ENCODE measurements around the gene MN1. TPM values are rescaled to one million over a fixed set of nuclear protein-coding genes. Genes with fewer than 3 reads are reported as not detected.

Gene MN1
- total RNA-seq, 1 donor from 2014 or later = 145 TPM

DNA sequence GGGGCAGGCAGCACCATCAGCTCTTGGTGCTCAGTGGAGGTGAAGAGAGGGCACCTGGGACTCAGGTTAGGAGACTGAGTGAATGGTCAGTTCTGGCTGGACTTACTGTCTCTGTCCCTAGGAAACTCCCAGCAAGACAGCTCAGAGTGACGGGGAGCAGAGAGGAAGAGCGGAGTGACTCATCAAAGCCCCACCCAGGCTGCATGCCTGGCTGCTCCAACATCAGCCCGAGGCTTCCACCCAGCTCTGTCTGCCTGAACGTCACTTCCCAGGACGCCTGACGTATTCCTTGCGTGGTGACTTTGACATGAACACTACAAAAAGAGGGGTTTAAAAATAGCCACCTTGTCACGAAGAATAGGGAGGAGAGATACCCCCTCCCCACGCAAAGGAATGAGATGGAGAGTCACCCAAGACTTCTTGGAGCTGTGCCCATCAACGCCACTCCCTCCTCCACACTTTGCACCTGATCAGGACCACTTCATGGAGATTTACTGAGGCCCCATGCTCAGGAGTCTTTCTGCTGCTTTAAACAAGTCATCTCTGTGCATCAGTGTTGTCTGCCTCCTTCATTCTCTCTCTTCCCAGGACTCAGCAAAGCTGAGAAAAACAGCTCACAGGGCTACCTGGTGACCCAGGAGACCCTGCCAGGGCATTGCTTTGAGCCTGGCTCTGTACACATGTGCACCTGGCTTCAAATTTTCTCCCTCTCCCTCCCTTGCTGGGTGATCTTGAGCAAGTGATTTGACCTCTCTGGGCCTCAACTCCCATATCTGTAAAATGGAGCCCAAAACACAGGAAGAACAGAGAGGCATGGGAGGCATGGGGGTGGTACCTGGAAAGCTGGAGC lies 83.1 kb downstream of the MN1 start:
- Mint-ChIP-seq H3K27me3 (ENCODE audit: unreplicated experiment) (no peaks in the 10 kb centered on the region), H3K36me3 (ENCODE audit: unreplicated experiment) (no peaks in the 10 kb centered on the region), H3K4me3 (ENCODE audit: unreplicated experiment) (no peak overlapping the region), H3K27ac (ENCODE audit: unreplicated experiment) (peak overlapping the region; percentile 97), H3K9me3 (ENCODE audit: unreplicated experiment) (no peaks in the 10 kb centered on the region), H3K4me1 (ENCODE audit: unreplicated experiment) (peaks cover 45% of the 10 kb centered on the region)
- peak; percentile 91 for DNase-seq (ENCODE audit: extremely low spot score, unreplicated experiment)
- TF ChIP-seq, protein P1, sequence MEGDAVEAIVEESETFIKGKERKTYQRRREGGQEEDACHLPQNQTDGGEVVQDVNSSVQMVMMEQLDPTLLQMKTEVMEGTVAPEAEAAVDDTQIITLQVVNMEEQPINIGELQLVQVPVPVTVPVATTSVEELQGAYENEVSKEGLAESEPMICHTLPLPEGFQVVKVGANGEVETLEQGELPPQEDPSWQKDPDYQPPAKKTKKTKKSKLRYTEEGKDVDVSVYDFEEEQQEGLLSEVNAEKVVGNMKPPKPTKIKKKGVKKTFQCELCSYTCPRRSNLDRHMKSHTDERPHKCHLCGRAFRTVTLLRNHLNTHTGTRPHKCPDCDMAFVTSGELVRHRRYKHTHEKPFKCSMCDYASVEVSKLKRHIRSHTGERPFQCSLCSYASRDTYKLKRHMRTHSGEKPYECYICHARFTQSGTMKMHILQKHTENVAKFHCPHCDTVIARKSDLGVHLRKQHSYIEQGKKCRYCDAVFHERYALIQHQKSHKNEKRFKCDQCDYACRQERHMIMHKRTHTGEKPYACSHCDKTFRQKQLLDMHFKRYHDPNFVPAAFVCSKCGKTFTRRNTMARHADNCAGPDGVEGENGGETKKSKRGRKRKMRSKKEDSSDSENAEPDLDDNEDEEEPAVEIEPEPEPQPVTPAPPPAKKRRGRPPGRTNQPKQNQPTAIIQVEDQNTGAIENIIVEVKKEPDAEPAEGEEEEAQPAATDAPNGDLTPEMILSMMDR (IDR thresholded peaks at IDR 0.05) = no peak

DNA sequence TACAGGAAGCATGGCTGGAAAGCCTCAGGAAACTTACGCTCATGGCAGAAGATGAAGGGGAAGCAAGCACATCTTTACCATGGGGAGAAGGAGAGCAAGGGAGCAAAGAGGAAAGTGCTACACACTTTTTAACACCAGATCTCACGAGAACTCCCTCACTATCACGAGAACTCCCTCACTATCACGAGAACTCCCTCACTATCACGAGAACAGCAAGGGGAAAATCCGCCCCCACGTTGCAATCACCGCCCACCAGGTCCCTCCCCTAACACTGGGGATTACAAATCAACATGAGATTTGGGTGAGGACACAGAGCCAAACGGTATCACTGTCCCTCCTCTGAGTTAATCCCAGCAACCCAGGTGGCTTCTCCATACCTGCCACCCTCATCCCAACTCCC lies 84.5 kb downstream of the MN1 start:
- H3K27me3 Mint-ChIP-seq (ENCODE audit: unreplicated experiment) = no peaks in the 10 kb centered on the region
- H3K9me3 Mint-ChIP-seq (ENCODE audit: unreplicated experiment) = no peaks in the 10 kb centered on the region
- TF ChIP-seq, protein P1 (IDR thresholded peaks at IDR 0.05) = no peak
- DNase-seq (ENCODE audit: extremely low spot score, unreplicated experiment) = no peak
- no peaks in the 10 kb centered on the region for H3K36me3 Mint-ChIP-seq (ENCODE audit: unreplicated experiment)
- H3K27ac Mint-ChIP-seq (ENCODE audit: unreplicated experiment) = peak overlapping the region; percentile 97
- H3K4me1 Mint-ChIP-seq (ENCODE audit: unreplicated experiment) = peaks cover 43% of the 10 kb centered on the region
- no peak overlapping the region for H3K4me3 Mint-ChIP-seq (ENCODE audit: unreplicated experiment)

DNA sequence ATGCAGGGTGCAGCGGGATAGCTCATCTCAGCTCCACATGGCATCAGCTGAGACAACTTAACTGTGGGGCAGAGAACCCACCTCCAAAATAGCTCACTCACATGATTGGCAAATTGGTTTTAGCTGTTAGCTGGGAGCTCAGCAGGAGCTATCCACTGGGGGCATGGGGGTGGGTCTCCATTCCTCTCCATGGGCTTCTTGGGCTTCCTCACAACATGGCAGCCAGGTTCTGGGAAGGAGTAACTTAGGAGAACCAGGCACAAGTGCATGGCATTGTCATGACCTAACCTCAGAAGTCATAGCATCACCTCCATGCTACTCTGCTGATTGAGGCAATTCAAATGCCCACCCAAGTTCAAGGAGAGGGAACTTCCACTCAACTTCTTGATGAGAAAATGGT lies 85.5 kb downstream of the MN1 start:
- DNase-seq (ENCODE audit: extremely low spot score, unreplicated experiment) = no peak
- no peak overlapping the region for H3K4me3 Mint-ChIP-seq (ENCODE audit: unreplicated experiment)
- H3K27ac Mint-ChIP-seq (ENCODE audit: unreplicated experiment) = no peak overlapping the region
- H3K27me3 Mint-ChIP-seq (ENCODE audit: unreplicated experiment) = no peaks in the 10 kb centered on the region
- peaks cover 40% of the 10 kb centered on the region for H3K4me1 Mint-ChIP-seq (ENCODE audit: unreplicated experiment)
- no peaks in the 10 kb centered on the region for H3K36me3 Mint-ChIP-seq (ENCODE audit: unreplicated experiment)
- TF ChIP-seq, protein P1 (IDR thresholded peaks at IDR 0.05) = no peak
- H3K9me3 Mint-ChIP-seq (ENCODE audit: unreplicated experiment) = no peaks in the 10 kb centered on the region

DNA sequence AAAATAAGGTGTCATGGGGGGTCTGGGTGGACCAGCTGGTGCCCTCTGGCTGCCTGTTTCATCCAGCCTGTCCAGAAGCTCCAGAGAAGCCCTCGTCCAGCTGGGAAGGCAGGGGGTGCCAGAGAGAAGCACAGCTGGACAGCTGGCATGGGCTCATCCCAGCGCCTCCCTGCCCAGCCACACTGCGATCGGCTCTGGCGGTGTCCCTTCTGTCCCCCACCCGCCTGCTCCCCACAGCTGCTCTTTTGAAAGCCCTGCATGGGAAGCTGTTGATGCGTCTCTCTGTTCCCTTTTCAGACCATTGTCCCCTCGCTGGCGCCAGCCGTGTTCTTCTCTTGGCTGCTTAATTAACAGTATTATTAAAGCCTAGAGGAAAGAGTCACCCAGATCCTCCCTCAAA lies 86.5 kb downstream of the MN1 start:
- H3K27ac Mint-ChIP-seq (ENCODE audit: unreplicated experiment) = no peak overlapping the region
- TF ChIP-seq, protein P1 (IDR thresholded peaks at IDR 0.05) = peak; percentile 38
- no peak overlapping the region for H3K4me3 Mint-ChIP-seq (ENCODE audit: unreplicated experiment)
- H3K36me3 Mint-ChIP-seq (ENCODE audit: unreplicated experiment) = no peaks in the 10 kb centered on the region
- H3K27me3 Mint-ChIP-seq (ENCODE audit: unreplicated experiment) = no peaks in the 10 kb centered on the region
- peaks cover 34% of the 10 kb centered on the region for H3K4me1 Mint-ChIP-seq (ENCODE audit: unreplicated experiment)
- H3K9me3 Mint-ChIP-seq (ENCODE audit: unreplicated experiment) = no peaks in the 10 kb centered on the region
- no peak for DNase-seq (ENCODE audit: extremely low spot score, unreplicated experiment)

DNA sequence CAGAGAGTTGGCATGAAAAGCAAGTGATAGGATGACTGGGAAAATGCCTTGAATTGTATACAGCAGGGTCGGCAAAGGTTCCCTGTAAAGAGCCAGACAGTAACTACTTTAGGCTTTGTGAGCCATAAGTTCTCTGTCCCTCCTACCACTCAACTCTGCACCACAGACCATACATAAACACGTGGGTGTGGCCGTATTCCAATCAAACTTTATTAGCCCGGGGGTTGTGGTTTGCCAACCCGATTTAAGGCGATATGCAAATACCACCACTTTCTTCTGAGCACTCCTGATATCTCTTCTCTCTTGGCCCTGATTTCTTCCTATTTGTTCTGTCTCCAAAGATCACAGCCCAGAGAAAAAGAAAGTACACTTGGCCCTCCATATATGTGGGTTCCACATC lies 87.5 kb downstream of the MN1 start:
- no peak overlapping the region for H3K4me3 Mint-ChIP-seq (ENCODE audit: unreplicated experiment)
- peaks cover 31% of the 10 kb centered on the region for H3K4me1 Mint-ChIP-seq (ENCODE audit: unreplicated experiment)
- H3K27ac Mint-ChIP-seq (ENCODE audit: unreplicated experiment) = peak overlapping the region; percentile 61
- TF ChIP-seq, protein P1 (IDR thresholded peaks at IDR 0.05) = no peak
- H3K9me3 Mint-ChIP-seq (ENCODE audit: unreplicated experiment) = no peaks in the 10 kb centered on the region
- no peaks in the 10 kb centered on the region for H3K36me3 Mint-ChIP-seq (ENCODE audit: unreplicated experiment)
- H3K27me3 Mint-ChIP-seq (ENCODE audit: unreplicated experiment) = no peaks in the 10 kb centered on the region
- no peak for DNase-seq (ENCODE audit: extremely low spot score, unreplicated experiment)
